ENCODE measurements around the gene TUSC2.

Gene TUSC2

DNA sequence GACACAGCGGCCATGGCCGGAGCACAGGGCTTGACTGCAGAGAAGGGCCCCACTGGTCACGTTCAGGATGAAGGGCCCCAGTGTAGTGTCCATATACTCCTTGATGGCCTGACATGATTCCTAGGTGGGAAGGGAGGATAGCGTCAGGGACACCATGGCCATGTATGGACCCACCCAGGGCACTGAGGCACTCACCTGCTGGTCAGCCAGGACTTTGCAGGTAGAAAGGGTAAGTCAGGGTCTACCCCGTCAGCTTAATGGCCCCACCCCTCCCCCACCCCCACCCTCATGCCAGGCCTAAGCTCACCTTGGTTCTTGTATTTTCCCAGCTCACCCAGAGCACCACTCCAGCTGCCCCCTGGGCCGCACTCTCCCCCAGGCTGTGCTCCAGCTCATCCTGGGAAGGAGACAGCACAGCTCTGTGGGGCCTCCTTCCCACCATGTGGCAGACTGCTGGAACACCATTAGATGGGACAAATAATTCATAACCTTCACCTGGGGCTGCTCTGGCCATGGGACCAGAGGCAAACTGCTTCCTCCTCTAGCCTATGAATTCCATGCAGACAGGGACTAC is 27.3 kb downstream of the TUSC2 start:
- no peak overlapping the region for H3K4me3 ChIP-seq (ENCODE audit: low read depth, low read length)
- DNase-seq (ENCODE audit: low read depth), result no peak
- TF ChIP-seq MAX (IDR thresholded peaks at IDR 0.05; ENCODE audit: low read depth, low read length), result no peak
- no peak for TF ChIP-seq MYC (IDR thresholded peaks at IDR 0.05; ENCODE audit: low read depth, low read length)
- no peak for TF ChIP-seq POLR2A (IDR thresholded peaks at IDR 0.05; ENCODE audit: extremely low read depth, insufficient read length)
- no peak for TF ChIP-seq CTCF (IDR thresholded peaks at IDR 0.05; ENCODE audit: low read depth, low read length)

DNA sequence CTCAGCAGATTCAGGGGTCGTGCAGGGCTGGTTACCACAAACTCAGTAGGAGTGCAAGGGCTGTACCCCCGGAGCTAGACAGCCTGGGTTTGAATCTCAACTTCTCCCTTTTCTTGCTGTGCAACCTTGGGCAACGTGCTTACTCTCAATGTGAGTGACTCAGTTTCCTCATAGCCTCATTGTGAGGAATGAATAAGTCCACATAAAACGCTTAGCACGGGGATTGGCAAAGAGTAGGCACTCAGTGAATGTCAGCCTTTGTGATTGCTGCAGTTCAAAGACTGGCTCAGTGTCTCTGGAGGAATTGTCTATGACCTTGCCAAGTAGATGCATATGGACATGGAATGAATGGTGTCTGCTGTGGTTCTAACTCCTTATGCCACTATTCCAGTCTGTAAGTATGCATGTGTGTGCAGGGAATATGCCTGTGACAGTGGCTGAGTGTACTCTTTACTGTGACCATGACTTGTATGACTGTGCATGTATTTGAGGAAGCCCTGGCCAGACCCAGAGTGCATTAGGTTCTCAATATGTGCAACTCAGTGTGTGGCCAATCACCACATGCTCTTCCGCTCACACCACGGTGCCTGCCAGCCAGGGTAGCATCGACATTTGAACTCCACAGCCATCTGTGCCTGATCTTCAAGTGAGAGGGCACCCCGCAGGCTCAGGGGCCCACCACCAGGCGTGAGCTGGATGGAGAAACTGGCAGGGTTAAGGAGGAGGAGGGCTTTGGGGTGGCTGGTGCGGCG is 27.9 kb downstream of the TUSC2 start:
- TF ChIP-seq MAX (IDR thresholded peaks at IDR 0.05; ENCODE audit: low read depth, low read length) (peak; percentile 93), MYC (IDR thresholded peaks at IDR 0.05; ENCODE audit: low read depth, low read length) (peak; percentile 84), POLR2A (IDR thresholded peaks at IDR 0.05; ENCODE audit: extremely low read depth, insufficient read length) (peak; percentile 28), CTCF (IDR thresholded peaks at IDR 0.05; ENCODE audit: low read depth, low read length) (no peak)
- peak; percentile 79 for DNase-seq (ENCODE audit: low read depth)
- peak overlapping the region; percentile 72 for H3K4me3 ChIP-seq (ENCODE audit: low read depth, low read length)

GRCh38 chr3:50299638-50299928 is 28.4 kb downstream of the TUSC2 start:
- DNase-seq (ENCODE audit: low read depth), result no peak
- TF ChIP-seq CTCF (IDR thresholded peaks at IDR 0.05; ENCODE audit: low read depth, low read length) (no peak), MYC (IDR thresholded peaks at IDR 0.05; ENCODE audit: low read depth, low read length) (peak; percentile 62), POLR2A (IDR thresholded peaks at IDR 0.05; ENCODE audit: extremely low read depth, insufficient read length) (no peak), MAX (IDR thresholded peaks at IDR 0.05; ENCODE audit: low read depth, low read length) (no peak)
- peak overlapping the region; percentile 72 for H3K4me3 ChIP-seq (ENCODE audit: low read depth, low read length)

- TF ChIP-seq CTCF (IDR thresholded peaks at IDR 0.05; ENCODE audit: low read depth, low read length) (peak; percentile 21), POLR2A (IDR thresholded peaks at IDR 0.05; ENCODE audit: extremely low read depth, insufficient read length) (peak; percentile 88), MYC (IDR thresholded peaks at IDR 0.05; ENCODE audit: low read depth, low read length) (no peak), MAX (IDR thresholded peaks at IDR 0.05; ENCODE audit: low read depth, low read length) (peak; percentile 65)
- peak within 1 kb of the TSS; percentile 78 for H3K4me3 ChIP-seq (ENCODE audit: low read depth, low read length)
- DNase-seq (ENCODE audit: low read depth), result peak; percentile 99
Measured at GRCh38 chr3:50298836-50299637, 29.0 kb downstream of the TUSC2 start, which contains the start of the genes HYAL3 and NAA80. Gene HYAL3 (minus strand): TSS chr3:50299405. CDS start chr3:50295602, 3,803 bp downstream. Gene NAA80 (minus strand): TSS chr3:50299405. CDS start chr3:50297463, 1,942 bp downstream.

DNA sequence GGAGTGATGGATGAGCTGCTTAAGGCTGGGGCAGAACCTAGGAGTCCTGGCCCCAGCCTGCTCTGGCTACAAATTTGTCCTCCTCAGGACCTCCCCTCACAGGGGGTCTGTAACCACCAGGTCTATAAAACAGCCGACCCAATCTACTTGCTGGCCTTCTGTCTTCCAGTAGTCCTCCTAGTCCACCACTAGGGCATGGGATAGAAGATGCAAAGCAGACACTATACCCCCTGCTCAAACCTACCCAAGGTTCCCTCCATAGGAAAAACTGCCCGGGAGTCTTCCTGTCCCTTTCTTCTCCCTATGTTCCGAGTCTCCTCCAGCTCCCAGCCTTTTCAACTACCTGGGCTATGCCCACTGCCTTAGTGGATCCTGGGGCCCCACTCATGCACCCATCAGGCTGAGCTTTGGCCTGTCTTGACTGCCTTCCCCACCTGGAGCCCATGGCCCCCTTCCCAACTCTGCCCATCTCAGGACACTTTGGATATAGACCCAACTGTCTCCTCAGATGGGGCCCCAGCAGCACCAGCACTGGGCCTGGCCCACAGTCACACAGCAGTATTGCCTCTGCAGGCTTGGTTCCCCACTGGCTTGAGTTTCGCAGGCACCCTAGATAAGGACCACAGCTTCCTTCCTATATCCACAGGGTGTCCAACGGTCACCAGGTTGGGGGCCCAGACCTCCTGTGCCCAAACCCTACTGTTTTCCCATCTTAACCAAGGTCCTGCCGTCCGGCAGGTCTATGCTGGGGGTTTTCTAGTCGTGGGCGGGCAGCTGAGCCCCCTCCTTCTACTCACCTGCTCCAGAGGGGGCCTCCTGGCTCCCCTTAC is 29.9 kb downstream of the TUSC2 start:
- peak overlapping the region; percentile 78 for H3K4me3 ChIP-seq (ENCODE audit: low read depth, low read length)
- TF ChIP-seq MYC (IDR thresholded peaks at IDR 0.05; ENCODE audit: low read depth, low read length), result peak; percentile 33; the same call in 1 of the 2 replicates
- TF ChIP-seq MAX (IDR thresholded peaks at IDR 0.05; ENCODE audit: low read depth, low read length), result 0 out of 2 replicates have a peak, but pooled peaks have one; percentile 33
- TF ChIP-seq POLR2A (IDR thresholded peaks at IDR 0.05; ENCODE audit: extremely low read depth, insufficient read length), result no peak
- peak; percentile 24 for TF ChIP-seq CTCF (IDR thresholded peaks at IDR 0.05; ENCODE audit: low read depth, low read length)
- DNase-seq (ENCODE audit: low read depth), result peak; percentile 71

Data from NB4 (cell line).